G401.6 (cell line): ENCODE data around the gene NTN3.
"Not testable (repeated sequence)": the region's sequence is repeated elsewhere in the genome, so short reads cannot be mapped to it uniquely, and the experiment has no call there.

Experiments
- FAIRE-seq: peaks from 2 replicates; lab custom pipeline; 2012; peaks lifted over from hg19 to GRCh38; lab: Jason Lieb, UNC

The NTN3 gene

GRCh38 chr16:2471016-2471652 lies at the start of gene NTN3:
NTN3 (plus strand) TSS chr16:2471297; CDS start chr16:2471702, 405 bp downstream.
- FAIRE-seq = no peak

GRCh38 chr16:2422123-2422867 lies 48.8 kb upstream of the NTN3 start:
- FAIRE-seq = no peak

GRCh38 chr16:2424061-2425007 lies 46.8 kb upstream of the NTN3 start:
- FAIRE-seq = no peak

DNA sequence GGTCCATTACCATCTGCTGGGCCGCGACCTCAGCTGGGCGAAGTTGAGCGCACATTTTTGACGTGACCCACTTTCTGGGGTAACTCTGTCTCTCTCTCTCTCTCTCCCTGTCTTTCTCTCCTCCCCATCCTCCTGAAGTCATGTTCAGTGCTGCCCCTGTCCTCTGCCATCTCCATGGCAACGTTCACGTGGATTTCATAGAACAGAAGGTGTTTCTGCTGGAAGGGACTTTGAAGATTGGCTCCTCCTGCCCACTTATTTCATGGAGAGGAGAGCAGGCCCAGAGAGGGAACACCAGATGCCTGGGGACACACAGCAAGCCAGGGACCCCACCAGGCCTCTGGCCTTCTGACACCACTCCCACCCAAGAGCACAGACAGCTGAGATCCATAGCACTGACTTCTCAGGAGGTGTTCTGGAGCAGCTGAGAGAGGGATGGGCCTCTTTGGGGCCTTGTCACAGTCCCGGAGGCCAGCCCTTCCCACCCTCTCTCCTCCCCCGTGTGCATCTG lies 46.0 kb upstream of the NTN3 start:
- FAIRE-seq = no peak

GRCh38 chr16:2425825-2426430 lies 45.2 kb upstream of the NTN3 start:
- no peak for FAIRE-seq

DNA sequence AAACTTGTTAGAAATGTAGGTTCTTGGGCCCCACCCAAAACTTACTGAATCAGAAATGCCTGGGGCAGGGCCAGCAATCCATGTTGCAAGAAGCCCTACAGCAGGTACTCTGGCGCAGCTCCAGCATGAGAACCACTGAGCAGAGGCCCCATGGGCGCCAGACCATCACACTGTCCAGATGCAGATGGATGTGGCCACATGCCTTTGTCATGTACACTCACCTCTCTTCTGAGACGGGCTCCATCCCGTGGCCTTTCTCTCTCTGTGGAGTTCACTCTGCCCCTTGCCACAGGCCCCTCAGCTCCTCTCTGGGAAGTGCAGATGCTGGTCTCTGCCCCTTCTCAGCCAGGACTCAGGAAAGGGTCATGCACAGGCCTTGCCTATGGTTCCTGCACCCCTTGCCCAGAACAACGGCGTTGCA lies 44.1 kb upstream of the NTN3 start:
- no peak for FAIRE-seq

GRCh38 chr16:2427526-2427925 lies 43.6 kb upstream of the NTN3 start:
- no peak for FAIRE-seq

GRCh38 chr16:2428051-2428783 lies 42.9 kb upstream of the NTN3 start:
- no peak for FAIRE-seq

DNA sequence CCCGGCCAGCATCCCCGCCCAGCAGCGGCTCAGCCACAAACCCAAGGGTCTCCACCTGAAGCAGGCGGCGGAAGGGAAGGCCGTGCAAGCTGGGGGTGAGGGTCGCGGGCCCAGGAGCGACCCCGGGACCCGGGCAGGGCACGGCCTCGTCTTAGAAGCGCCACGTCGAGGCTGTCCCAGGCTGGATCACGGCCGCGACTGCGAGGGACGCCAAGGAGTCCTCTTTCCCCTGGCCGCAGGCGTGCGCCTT lies 42.4 kb upstream of the NTN3 start:
- no peak for FAIRE-seq

DNA sequence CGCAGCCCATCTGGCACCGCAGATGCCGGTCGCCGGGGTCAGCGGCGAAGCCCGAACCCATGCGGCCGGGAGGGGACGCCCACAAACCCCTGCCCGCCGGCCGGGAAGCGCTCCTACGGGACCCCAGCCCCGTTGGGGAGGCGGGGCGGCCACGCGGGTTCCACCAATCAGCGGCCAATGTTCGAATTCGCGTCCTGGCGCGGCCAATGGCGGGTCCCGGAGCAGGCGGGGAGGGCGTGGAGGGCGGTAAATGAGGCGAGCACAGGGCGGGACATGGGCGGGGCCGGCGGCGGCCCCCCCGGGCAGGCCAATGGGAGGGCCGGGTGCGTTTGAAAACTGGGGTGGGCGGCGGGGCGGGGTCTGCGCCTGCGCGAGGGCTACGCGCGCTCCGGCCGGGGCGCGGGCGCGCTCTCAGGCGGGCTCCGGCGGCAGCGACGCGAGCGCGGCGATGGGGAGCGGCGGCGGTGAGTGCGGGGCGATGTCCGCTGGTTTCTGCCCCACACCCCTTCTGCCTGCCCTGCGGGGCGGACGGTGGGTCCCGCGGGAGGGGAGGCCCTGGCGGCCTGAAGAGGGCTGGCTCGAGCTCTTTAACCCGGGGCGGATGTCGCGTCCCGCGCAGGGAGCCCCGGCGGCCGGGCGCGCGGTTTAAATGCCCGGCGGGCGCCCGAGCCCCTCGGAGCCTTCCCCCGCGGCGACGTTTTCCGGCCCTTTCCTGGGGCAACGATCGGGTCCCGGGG lies 41.9 kb upstream of the NTN3 start, which contains the start of gene CCNF:
CCNF (plus strand) TSS at position 414 of the 737 bp plus-strand sequence; CDS start at position 449, 35 bp downstream.
- FAIRE-seq = peak; percentile 79

GRCh38 chr16:2429771-2430663 lies 41.1 kb upstream of the NTN3 start:
- FAIRE-seq = no peak

GRCh38 chr16:2432286-2432685 lies 38.8 kb upstream of the NTN3 start:
- FAIRE-seq = no peak

- FAIRE-seq = no peak
Observed at GRCh38 chr16:2432801-2433505, 38.1 kb upstream of the NTN3 start.

DNA sequence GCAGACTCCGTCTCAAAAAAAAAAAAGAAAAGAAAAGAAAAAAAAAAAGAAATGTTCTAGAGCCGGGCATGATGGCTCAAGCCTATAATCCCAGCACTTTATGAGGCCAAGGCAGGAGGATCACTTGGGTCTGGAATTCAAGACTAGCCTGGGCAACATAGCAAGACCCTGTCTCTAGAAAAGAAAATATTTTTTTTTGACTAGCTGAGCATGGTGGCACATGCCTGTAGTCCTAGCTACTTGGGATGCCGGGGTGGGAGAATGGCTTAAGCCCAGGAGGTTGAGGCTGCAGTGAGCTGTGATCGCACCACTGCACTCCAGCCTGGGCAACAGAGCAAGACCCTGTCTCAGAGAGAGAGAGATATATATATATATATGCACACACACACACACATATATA lies 35.9 kb upstream of the NTN3 start:
- not testable (repeated sequence) for FAIRE-seq

DNA sequence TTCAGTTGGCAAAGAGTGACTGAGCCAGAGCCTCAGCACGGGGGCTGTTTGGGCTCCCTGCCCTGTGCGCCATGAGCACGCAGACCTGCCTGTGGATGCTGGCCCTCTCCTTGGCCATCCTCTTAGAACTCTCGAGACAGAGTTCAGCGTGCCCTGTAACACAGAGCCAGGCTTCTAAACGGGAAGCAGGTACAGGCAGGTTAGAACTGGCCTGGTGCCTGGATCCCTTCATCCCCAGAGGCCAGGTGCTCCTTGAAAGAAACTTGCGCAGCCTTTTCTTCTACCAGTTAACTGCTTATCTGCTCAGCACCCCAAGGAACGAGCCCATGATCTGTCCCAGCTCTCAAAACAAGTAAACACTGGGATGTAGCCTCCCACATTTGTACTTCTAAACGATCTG lies 35.0 kb upstream of the NTN3 start:
- no peak for FAIRE-seq

DNA sequence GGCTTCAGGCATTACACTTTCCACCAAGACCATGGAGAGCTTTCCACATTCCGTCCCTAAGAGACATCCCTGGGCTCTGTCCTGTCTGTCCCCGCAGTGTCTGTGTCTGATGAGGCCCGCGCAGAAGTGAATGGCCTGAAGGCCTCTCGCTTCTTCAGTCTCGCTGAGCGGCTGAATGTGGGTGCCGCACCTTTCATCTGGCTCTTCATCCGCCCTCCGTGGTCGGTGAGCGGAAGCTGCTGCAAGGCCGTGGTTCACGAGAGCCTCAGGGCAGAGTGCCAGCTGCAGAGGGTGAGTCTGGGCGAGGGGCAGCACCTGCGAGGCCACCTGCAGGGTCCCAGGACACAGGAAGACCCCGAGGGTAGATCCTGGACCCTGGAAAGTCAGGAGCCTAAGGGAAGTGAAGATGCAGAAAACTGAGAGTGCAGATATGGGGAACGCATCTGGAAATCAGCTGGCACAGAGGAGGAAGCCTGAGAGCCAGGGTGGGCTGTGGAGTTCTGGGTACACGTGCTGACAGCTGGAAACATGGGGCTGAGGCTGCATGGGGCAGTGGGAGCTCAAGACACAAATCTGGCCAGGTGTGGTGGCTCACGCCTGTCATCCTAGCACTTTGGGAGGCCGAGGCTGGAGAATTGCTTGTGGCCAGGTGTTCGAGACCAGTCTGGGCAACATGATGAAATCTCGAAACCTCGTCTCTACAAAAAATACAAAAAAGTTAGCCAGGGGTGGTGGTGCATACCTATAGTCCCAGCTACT lies 33.9 kb upstream of the NTN3 start:
- FAIRE-seq = no peak

DNA sequence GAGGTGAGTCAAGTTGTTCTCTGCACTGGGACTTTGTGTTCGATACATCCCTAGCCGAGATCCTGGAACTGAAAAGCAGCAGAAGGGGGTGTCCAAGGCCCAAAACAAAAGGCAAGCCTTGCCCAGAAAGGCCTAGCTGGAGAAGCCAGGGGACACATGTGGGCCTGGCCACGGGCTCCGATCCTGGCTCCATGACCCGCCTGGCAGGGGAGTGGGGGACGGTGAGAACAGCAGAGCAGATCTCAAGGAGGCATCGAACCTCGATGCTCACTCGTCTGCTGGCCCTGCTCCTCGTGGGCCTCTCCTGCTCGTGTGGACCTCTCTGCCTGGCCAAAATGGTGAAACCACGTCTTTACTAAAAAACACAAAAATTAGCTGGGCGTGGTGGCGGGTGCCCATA lies 33.0 kb upstream of the NTN3 start:
- no peak for FAIRE-seq

DNA sequence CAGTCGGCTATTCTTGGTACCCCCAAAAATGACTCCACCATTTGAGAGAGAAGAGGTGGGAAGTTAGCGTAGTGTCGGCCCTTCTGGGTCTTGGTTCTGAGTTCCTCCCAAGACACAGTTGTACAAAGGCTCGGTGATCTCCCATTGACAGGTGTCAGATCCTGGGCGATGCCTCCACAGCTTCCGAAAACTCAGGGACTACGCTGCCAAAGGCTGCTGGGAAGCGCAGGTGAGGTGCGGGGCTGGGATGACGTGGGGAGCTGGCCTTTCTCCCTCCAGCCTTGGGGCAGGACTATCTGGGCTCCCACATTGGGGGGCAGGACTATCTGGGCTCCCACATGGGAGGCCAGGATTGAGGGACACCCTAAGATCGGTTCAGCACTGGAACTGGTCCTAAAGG lies 31.5 kb upstream of the NTN3 start:
- FAIRE-seq = no peak
